ENCODE measurements around the gene GRB2.
"Not testable (repeated sequence)": the region's sequence is repeated elsewhere in the genome, so short reads cannot be mapped to it uniquely, and the experiment has no call there.

The GRB2 gene

DNA sequence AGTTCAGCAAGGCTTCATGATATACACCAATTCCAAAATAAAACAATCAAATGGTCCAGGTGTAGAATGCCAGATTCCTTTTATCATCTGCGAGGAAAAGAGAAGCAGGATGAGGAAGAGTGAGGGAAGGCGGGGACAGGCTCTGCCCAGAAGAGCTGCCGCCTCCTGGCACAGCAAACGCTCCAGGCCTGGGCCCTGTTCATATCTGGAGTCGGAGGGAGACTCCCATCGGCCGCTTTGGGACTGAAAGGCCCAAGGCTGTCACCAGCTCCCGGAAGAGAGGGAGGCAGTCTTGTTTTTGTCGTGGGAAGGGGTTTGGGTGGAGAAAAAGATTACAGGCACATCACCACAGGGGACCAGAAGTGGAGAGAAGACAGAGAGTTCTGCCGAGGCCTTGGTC, 87.3 kb downstream of the GRB2 start:
- DNase-seq (ENCODE audit: low read depth) = no peak

DNA sequence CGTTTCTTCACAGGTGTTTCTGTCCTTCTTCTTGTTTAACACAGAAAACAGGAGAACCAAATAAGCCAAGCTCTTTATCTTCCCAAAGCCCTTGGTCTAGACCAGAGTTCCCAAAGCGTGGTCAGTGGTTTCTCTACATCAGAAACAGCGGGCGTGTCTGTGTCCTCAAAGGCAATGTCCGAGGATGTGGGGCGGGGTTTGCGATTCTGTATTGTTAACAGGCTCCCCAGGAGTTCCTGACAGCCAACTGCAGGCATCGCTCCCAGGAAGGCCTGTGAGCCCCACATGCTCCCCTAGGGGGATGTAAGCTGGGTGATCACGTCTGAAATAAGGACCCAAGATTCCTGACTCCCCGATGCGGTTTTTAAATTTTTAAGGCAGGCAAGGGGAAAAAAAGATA, 87.8 kb downstream of the GRB2 start:
- DNase-seq (ENCODE audit: low read depth) = no peak

DNA sequence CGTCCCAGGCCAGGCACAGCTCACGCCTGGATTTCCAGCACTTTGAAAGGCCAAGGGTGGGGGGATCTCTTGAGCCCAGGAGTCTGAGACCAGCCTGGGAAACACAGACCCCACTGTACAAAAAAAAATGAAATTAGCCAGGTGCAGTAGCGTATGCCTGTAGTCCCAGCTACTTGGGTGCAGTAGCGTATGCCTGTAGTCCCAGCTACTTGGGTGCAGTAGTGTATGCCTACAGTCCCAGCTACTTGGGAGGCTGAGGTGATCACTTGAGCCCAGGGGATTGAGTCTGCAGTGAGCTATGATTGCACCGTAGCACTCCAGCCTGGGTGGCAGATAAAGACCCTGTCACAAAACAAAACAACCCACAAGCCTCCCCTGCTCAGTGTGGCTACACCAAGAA, 89.2 kb downstream of the GRB2 start:
- DNase-seq (ENCODE audit: low read depth) = no peak

DNA sequence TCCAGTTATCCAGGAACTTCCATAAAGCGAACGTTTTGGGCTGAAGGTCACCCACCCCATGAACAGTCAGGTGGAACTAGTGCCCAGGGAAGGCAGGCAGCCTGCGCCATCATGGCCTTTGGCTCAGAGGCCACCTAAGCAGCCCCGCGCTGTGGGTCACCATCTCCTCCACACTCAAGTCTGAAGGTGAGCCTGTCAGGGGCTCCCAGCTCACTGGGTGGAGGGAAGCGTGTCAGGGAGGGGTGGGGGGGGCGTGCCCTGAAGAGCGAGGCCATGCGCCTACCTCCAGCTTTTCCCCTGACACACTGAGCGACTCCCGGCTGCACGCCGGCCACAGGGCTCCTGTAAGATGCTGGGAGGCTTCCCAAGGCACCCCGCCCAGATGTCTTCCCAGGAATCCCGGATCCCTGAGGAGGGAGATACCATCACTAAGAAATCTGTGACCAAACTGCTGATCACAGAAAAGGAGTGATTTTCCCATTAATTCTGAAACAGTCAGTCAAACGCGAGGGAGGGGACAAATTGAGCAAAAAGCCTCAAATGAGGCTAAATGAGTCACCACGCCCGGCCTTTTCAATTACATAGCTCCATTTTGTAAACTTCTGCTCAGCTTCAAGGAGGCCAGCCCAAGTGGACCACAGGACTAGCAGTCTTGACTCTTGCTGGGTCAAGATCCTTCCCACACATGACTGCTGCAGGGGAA, 89.8 kb downstream of the GRB2 start:
- peak; percentile 27 for DNase-seq (ENCODE audit: low read depth)

DNA sequence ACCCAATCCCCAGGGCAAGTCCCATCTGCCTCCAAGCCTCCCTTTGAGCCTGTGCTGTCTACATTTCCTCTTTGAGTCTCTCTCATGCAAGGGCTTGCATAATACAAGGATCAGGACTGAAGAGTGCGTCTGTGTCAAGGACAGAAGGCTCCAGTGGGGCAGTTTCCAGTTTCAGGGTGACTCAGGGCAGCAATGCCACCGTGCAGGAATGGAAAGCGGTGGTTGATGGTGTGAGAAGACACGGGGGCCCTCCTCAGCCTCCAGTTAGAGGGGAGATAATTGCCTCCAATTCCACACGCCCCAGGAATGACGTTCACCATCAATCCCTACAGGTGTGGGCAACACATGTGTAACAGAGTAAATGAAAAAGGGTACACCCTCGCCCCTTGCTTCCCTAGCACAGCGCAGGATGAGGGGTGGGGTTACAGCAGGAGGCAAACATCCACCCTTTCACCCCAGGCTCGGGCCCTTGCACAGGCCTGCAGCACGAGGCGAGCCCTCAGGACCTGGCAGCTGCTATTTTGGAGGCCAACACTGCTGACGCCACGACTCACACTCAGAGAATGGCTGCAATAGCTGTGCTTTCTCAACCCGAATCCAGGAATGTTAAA, 91.4 kb downstream of the GRB2 start:
- DNase-seq (ENCODE audit: low read depth) = peak; percentile 12

DNA sequence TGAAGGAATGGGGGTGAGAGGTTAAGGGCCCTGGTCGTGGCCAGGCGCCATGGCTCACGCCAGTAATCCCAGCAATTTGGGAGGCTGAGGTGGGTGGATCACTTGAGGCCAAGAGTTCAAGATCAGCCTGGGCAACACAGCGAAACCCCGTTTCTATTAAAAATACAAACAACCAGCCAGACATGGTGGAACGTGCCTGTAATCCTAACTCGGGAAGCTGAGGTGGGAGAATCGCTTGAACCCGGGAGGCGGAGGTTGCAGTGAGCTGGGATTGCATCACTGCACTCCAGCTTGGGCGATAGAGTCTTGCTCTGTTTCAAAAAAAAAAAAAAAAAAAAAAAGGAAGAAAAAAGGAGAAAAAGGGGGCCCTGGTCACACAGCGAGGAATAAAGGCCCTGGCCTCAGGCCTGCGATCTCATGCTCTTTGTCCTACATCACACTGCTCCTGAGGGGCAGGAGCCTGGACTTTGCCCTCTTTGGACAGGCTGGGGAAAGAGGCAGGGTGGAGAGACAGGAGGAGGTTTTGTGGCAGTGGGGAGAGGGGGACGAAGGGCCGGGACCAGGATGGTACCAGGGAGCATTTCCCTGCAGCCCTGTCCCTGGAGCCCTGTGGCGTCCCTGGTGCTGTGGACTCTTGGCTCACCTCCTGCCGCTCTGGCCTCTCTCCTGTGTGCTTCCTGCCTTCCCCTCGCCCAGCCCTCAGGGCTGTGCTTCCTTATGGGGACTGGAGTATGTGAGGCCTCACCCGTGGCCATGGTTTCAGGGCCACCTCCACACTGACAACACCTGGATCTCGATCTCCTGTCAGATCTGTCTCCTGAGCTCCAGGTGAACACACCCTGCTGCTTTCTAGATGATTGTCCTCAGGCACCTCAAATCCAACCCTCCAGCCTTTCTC, 96.5 kb downstream of the GRB2 start:
- DNase-seq (ENCODE audit: low read depth) = no peak

DNA sequence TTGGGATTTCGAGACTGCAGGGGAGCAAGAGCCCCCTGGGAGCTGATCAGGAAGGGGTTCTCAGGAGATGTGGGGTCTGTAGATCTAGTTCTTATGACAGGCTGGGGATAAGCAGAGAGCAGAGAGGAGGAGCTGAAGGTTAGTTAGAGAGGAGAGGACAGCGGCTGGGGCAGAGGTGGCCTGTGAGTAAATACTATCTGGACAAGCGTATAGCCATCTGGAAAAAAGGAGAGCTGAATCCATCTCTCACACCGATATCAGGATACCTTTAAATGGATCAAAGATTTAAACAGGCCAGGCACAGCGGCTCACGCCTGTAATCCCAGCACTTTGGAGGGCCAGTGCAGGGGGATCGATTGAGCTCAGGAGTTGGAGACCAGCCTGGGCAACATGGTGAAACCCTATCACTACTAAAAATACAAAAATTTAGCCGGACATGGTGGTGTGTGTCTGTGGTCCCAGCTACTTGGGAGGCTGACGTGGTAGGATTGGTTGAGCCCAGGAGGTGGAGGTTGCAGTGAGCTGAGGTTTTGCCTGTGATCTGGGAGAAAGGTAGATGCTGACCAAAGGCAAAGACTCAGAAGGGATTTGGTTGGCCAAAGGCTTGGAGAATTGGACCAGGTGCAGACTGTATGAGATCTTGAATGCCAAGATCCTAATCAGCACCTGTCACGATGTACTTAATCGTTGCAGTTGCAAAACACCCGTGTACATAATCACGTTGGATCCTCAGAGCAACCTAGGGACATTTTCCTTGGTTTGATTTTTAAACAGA, 97.3 kb downstream of the GRB2 start:
- no peak for DNase-seq (ENCODE audit: low read depth)

DNA sequence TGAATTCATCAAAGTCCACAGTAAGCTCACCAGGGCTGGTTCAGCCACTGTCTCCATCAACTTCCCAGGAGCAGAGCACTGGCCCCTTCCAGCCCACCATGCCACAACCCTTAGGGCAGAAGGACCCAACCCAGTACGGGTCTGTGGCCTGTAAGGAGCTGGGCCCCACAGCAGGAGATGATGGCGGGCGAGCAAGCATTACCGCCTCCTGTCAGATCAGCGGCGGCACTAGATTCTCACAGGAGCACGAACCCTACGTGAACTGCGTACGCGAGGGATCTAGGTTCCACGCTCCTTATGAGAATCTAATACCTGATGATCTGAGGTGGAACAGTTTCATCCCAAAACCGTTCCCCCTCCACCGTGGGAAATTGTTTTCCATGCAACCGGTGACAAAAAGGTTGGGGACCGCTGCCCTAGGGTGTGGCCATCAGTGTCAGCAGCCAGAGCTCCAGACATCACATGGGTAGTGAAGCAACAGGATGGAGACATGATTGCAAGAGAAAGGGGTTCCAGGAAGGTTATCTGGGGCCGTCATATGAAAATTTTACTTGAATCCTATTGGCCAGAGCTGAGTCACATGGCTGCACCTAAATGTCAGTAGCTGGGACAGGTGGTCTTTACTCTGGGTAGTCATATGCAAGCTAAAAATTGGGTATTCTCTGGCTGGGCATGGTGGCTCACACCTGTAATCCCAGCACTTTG, 103.8 kb downstream of the GRB2 start:
- no peak for DNase-seq (ENCODE audit: low read depth)

DNA sequence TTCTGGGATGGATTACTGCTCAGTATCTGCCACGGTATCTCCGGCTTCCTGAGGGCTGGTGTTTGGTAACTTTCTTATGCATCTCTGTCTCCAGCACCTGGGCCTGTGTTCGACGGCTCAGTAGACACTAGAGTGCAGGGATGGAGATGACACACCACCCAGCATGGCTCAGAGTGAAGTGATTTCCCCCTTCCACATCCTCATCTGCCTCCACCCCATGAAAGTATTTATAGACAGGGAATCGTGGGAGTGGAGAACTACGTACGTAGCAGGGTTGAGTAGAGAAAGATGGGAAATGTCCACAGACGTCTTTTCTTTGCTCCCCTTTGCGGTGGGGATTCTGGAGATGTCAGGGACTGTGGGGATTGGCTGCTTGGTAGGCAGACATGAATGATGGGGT, 104.4 kb downstream of the GRB2 start:
- DNase-seq (ENCODE audit: low read depth) = no peak

DNA sequence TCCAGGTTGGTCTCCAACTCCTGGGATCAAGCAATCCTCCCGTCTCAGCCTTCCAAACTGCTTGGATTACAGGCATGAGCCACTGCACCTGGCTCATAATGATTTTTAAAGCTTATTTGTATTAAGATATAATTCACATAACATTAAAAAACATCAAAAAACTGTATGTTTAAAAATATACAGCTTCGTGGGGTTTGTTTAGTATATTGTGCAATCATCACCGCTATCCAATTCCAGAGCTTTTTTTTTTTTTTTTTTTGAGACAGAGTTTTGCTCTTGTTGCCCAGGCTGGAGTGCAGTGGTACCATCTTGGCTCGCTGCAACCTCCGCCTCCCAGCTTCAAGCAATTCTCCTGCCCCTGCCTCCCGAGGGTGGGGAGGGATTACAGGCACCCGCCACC, 105.2 kb downstream of the GRB2 start:
- no peak for DNase-seq (ENCODE audit: low read depth)

DNA sequence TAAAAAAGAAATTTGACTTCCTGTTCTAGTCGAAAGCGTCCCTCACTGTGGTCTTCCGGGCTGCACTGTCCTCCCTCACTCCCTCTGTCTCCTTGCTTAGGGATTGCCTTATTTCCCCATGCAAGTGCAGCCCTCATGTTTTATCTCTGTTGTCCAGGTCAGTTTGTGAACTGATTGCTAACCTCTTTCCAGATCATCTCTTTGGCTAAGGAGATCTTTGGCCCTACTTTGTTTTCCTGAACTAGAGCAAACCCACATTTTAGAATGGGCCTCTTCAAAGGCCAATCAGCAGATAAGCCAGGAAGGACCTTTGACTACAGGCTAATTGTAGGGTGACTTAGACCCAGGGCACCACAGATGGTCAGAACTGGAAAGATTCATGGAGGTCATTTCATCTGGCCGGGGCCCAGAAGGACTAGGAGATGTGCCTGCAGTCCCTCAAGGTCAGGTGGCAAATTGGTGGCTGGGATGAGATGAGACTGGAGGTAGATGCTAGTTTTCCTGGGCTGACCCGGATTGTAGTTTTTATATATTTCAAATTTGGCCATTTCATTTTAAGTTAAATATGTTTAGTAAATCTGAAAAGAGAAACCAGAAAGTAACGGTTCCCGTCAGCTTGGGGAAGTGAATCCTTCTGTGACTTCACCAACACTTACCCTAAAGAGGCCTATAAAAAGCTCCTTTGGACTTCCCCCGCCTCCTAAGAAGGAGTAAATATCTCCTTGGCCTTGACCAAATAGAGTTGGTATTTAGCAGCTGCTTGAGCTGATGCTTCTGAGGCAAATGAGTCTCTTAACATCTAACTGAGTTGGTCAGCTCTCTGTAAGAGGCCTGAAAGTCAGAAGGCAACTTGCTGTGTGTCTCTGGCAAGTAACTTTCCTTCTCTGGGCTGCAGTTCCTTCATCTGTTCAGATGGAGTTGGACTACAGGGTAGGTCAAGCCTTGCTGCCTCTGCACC, 110.0 kb downstream of the GRB2 start:
- no peak for DNase-seq (ENCODE audit: low read depth)

DNA sequence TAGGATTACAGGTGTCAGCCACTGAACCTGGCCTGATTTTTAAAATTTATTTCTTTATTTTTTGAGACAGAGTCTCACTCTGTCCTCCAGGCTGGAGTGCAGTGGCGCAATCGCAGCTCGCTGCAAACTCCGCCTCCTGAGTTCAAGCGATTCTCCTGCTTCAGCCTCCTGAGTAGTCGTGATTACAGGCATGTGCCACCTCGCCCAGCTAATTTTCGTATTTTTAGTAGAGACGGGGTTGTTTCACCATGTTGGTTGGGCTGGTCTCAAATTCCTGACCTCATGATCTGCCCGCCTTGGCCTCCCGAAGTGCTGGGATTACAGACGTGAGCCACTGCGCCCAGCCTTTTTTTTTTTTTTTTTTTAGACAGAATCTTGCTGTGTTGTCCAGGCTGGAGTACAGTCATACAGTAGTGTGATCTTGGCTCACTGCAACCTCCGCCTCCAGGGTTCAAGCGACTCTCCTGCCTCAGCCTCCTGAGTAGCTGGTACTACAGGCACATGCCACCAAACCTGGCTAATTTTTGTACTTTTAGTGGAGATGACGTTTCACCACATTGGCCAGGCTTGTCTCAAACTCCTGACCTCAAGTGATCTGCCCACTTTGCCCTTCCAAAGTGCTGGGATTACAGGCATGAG, 112.5 kb downstream of the GRB2 start:
- not testable (repeated sequence) for DNase-seq (ENCODE audit: low read depth)

DNA sequence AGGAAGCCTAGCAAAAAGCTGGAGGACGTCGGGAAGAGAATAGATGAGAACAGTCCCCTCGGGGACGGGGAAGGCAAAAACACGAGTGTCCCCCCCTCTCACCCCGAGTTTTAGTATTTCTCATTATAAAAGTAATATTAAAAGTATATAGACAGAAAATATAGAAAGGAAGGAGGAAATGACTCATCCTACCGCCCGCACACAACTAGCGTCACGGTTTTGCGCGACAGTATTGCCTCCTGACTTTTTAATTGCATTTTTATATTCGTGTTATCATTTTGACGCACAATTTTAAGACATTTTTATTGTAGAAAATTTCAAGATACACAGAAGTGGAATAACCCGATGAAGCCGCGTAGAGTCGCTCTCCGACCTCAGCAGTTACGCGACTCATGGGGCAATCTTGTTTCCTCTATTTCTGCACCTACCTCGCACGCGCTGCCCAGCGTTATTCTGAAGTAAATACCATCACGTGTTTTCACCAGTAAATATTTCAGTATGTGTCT, 115.6 kb downstream of the GRB2 start:
- DNase-seq (ENCODE audit: low read depth) = peak; percentile 66

DNA sequence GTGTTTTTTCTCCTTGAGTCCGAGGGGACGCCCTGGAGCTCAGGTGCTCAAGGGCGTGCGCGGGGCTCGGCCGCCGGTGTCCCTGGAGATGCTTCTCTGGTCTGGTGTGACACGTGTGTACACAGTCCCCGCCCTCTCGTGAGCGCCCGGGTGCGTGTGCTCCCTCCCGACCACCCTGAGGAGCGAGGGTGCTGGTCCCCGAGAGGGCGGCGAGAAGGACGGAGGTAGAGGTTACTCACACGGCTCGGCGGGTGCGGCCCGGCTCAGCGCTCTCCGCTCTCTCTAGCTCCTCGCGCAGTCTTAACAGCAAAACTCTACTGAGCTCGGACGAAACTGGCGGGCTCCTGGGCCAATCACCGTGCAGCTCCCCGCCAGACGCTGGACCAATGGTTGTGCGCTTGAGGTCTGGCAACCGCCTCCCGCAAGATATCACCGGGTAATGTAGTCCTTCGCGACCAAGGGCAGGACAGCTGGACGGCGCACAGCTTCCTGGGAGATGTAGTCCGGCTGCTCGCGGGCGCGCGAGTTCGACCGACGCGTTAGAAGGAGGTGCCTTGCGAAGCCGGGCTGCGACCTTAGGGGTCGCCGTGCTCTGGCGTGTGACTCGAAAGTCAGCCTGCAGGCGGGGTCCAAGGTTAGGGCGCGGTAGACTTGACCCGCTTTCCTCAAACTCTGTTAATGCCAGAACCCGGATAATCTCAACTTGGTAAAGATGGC, 116.2 kb downstream of the GRB2 start, which contains the start of gene SLC25A19:
TSS of gene SLC25A19 (minus strand) at position 319 of the 717 bp plus-strand sequence. CDS start 2,669 bp downstream, outside the sequence.
- DNase-seq (ENCODE audit: low read depth) = peak; percentile 100

DNA sequence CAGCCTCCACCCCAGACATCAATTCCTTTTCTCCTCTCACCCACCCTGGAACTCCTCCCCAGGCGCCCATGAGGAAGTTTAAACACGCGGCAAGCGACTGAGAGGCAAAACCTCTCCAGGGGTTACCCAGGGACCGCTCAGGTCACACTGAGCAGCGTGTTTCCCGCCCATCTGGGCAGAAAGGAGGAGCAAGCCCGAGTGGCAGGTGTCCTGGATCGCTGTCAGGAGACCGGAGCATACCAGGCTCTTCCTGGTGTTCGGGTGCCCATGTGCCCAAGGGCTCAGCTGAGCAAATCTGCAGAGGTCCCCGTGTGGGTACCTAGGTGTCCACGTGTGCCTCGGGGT, 116.7 kb downstream of the GRB2 start:
- no peak for DNase-seq (ENCODE audit: low read depth)

DNA sequence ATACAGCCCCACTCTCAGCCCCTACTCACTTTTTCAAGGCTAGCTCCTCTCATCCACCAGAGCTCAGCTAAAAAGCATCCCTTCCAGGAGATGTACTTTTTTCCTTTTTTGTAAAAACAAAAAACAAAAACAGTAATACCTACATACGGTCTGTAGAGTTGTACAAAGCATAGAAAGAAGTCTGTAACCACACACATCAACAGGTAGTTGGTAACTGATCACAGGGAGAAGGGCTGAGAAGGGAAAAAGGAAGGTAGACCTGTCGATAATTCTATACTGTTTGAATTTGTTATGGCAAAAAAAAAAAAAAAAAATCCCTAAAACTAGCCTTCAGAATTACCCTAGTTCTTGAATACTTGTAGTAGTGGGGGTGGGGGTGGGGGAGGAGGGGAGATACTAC, 117.1 kb downstream of the GRB2 start:
- DNase-seq (ENCODE audit: low read depth) = no peak

DNA sequence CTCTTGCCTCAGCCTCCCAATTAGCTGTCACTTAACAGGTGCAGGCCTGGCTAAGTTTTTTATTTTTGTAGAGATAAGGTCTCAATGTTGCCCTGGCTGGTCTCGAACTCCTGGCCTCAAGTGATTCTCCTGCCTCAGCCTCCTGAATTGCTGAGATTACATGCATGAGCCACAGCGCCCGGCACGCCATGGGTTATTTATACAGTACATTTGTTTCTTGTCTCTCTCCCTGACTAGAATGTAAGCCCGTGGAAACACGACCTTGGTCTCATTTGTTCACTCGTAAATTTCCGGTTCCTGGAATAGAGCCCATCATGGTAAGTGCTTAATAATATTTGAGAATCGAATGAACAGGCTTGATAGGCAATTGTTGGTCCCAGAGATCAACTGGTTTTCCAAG, 118.3 kb downstream of the GRB2 start:
- no peak for DNase-seq (ENCODE audit: low read depth)

DNA sequence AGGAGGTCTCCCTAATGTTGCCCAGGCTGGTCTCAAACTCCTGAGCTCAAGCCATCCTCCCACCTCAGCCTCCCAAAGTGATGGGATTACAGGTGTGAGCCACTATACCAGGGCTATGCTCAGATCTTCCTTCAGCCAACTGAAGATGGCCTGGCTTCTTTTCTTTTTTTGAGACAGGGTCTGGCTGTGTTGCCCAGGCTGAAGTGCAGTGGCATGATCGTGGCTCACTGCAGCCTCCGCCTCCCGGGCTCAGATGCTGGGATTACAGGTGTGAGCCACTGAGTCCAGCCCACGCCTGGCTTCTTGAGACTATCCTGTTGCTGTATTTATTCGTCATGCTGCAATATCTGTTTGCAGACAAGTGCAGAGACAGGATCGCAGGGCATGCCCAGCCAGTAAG, 120.4 kb downstream of the GRB2 start:
- no peak for DNase-seq (ENCODE audit: low read depth)

DNA sequence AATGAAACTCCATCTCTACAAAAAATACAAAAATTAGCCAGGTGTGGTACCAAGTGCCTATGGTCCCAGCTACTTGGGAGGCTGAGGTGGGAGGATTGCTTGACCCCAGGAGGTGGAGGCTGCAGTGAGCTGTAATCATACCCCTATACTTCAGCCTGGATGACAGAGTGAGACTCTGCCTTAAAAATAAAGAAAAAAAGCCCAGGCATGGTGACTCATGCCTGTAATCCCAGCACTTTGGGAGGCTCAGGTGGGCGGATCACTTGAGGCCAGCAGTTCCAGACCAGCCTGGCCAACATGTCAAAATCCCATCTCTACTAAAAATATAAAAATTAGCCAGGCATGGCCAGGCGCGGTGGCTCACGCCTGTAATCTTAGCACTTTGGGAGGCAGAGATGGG, 125.3 kb downstream of the GRB2 start:
- not testable (repeated sequence) for DNase-seq (ENCODE audit: low read depth)
